Fibroblast of gingiva (primary cell): ENCODE data around the gene SOX21.

Experiments used
- DNase-seq: peaks from one replicate; pipeline ENCODE4 v3.0.0-alpha.2; 2011; ENCODE audit warnings: low read depth

Gene SOX21

DNA sequence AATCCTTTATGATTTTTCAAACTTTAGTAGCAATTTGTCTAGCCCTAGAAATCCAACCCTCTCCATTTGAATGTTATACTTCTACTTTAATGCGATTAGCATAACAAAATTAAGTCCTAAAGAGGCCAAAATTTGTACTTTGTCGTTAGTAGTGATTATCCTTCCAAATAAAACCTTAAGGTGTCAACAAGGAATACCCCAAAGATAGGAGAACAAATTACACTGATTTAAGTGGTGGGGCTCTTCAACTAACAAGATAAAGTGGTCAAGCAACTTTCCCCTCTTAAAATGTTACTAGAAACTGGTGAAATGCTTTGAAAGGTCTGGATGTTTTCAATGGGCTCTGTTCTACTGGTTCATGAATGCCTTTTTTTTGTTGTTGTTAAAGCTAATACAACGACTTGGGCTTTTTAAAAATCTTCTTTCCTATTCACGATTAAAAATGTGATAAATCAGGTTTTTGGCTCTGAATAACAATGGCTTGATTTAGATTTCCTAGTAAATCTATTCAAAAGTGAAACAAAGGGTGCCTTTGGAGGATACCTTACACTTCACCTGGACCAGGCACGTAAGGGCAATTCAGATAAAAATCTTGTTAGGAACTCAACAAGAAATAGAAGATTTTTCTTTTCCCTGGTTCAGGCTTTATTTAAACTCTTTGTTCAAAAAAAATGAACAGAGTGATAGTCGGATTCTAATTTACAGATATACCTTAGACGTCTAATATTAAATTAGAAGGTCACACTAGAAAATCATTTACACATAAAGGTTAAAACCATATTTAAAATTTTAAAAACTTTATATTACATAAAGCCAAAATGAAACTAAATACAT lies 3.1 kb downstream of the SOX21 start:
- no peak for DNase-seq

- no peak for DNase-seq
Observed at GRCh38 chr13:94708031-94708859, 4.1 kb downstream of the SOX21 start.

DNA sequence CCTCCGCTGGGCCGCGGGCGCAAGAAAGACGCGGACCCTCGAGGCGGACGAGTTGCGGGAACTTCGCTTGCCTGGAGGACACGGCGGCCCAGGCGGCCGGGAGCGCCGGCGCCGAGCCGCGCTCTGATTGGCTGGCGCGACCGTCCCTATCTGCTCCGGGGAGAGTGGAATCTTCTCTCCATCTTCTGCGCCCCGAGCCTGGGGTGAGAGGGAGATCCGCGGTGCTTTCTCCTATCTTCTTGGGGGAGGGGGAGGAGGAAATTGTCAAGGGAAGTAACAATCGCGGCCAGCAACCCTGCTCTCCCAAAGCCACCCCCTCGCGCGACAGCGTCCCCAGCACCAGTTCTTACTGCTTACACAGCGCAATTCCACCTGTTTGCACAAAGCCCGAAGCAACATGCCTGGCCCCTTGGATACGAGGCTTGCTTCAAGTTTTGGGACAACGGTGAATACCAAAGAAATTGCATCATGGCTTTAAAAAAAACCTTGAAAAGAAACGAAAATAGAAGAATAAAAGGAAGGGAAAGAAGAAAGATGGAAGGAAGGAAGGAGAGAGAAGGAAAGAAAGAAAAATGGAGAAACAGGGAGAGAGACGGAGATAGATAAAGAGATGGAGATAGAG lies 4.8 kb downstream of the SOX21 start:
- no peak for DNase-seq

GRCh38 chr13:94706843-94707399 lies 5.4 kb downstream of the SOX21 start:
- DNase-seq = no peak

DNA sequence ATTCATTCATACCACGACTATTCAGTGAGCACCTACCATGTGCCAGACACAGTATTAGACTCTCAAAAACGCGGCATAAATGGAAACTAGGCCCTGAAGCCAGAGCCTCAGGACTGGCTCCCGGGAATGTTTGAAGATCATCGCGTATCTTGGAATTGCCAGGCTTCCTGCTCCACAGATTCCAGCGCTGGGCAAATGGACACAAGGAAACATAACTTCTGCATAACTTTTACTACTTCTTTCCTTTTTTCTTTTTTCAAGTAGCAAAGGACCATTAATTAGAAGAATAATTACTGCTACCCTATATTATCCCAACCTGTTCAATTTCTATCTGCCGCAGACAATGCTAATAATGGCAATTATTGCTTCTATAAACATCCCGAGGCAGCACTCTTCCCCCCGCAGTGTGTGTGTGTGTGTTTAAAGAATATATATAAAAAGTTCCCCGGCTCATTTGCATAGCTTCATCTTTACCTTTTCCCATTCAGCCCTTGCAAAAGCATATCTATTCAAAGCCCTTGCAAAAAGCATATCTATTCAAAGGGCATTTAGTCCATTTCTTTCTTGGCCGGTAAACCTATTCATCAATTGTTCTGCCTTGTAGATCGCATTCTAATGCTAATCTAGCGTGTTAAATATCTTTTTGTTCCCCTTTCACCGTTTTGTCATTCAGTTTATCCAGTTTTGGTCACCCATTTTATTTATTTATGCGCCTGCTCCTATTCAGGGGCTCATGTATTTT lies 6.1 kb downstream of the SOX21 start:
- no peak for DNase-seq

DNA sequence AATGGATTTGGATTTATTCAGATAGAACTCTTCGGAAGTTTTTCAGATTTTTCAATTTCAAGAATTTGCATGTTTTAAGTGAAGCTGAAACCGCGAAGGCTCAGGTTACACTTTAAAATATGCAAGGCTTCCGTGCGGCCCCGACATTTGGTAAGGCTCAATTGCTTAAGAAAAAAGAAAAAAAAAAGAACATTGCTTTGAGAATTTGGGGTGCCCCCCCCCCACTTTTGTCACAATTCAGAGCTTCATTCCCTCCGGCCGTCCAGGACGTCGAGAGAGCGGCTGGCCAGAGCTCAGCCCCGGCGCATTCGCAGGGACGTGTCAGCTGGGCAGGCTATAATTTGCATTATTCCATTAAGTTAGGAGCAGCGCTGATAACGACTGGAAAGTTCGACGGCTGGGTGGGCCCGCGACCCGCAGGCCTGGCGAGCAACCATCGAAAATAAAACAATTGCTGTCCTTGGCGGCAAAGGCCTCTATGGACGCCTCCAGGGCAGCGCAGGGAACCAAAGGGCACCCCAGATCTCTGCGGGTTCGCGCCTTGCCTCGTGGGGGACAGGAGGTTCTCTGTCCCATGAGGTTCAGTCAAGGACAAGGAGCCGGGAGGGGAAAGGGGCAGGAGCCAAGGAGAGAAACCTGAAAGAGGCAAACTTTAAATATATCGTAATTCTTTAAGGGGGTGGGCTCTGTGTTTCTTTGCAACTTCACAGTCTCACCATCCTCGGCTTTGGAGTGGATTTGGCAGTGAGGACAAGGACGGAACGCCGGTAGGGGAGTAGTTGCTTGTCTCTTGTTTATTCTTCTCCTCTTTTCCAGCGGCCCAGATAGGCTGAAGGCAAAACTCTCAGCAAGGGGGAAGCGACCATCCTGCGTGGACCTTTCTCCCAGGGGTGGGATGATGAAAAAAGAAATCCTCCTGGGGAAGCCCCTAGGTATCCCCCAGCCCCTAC lies 7.0 kb downstream of the SOX21 start:
- DNase-seq = no peak

DNA sequence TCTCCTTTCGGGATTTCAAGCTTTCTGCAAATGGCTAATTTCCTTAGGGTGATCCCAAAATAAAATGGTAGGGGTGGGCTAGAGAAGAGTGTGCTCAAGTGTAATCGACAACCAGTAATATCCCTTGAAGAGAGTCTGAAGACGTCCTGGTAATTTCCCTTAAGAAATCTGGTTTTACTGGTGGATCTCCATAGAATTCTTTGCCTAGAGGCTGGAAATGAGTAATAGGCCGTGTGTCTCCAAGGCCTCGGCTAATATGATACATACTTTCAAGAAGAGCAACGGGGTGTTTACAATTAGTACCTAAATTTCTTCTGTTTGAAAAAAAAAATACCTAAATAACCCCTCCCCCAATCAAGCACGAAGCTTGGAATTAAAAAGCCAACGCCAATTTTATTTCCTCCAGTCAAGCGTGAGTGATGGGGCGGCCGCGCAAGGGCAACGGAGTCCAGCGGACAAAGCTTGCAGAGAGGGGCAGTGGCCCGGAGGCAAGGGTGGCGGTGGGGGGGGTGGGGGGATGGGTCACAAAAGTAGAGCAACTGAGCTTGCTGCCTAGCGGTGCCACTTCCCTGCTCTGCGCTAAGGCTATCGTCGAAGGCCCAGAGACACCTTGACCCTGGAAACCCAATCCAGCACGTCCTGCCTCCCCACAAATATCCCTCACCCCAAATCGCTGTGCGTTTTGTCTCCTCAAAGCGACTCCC lies 7.8 kb downstream of the SOX21 start:
- DNase-seq = no peak

DNA sequence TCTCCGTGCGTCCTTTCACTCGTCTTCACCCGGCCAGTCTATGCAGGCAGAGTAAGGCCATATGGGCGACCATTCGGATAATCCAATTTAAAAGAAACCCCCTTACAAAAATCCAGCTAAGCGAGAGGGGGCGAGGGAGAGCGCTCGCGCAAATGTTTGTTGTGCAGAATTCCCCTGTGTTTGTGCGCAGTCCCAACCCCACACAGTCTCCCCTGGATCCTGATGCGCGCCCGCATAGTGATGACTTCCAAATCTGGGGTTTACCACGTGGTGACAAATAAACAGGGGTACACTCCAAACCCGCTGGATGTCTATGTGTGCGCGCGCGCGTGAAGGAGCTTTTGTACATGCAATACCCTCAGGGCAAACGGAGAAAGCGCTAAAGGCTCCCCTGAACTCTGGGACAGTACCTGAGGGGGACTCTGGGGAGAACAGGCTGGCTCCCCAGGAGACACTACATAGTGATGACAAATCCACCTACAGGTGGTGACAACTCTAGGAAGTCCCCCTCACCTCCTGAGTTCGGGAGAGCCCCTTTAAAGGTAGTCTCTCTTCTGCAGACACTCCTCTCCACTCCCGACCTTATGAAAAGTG lies 8.5 kb downstream of the SOX21 start:
- DNase-seq = no peak

GRCh38 chr13:94703271-94703670 lies 9.1 kb downstream of the SOX21 start:
- no peak for DNase-seq

GRCh38 chr13:94702181-94703041 lies 9.9 kb downstream of the SOX21 start:
- no peak for DNase-seq

GRCh38 chr13:94701313-94702180 lies 10.8 kb downstream of the SOX21 start:
- no peak for DNase-seq

GRCh38 chr13:94700536-94700935 lies 11.8 kb downstream of the SOX21 start:
- DNase-seq = no peak

DNA sequence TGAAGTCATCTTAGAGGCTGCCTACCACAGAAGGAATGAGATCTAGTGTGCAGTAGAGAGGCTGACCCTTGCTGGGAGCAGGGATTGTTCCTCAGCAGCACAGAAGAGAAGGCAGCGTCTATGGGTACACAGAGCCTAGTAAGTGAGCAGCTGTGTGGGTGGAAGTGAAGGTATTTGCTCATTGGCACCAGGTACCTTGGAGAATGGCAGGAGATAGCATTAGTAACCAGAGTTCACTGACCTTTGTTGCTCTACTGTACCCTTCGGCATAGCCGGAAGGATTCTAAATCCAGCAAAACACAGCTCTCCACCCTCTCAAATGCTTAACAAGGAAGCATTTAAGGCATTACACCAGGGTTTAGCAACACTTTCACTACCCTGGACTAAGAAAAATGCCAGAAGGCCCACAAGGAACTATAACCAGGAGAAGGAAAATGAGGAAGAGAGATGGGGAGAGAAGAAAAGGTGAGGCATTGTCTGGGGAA lies 12.3 kb downstream of the SOX21 start:
- DNase-seq = no peak

GRCh38 chr13:94696171-94696570 lies 16.2 kb downstream of the SOX21 start:
- DNase-seq = no peak

GRCh38 chr13:94692030-94692429 lies 20.3 kb downstream of the SOX21 start:
- no peak for DNase-seq

DNA sequence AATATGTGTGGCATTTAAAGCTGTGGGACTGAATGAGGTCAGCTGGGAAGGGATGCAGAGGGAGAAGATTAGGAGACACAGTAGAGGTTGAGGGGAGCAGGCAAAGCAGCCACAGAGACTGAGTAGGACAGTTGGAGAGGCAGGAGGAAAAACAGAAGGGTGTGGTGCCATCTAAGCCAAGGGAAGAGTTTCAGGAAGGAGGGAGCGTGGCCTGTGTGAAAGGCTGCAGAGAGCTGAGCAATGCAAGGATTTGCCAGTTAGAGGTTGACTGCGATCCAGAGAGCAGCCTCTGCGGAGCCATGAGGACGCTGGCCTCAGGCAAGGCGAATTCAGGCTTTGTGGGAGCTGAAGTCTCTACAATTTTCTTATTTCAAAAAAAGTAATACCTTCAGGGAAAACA lies 28.9 kb downstream of the SOX21 start:
- DNase-seq = no peak

DNA sequence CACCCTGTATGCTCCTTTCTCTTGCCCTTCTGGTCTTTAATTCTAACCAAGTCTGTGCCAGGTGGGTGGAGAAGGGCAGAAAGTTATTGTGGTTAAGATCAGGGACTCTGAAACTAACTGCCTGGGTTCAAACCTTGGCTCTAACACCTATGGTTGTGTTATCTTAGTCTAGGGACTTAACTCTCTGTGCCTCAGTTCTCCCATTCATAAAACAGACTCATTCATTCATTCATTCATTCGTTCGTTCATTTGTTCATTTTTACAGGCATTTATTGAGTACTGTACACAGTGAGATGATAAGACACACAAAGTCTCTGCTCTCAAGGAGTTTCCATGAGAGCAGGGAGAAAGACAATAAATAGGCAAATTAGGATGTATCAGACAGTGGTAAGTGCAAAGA lies 30.1 kb downstream of the SOX21 start:
- no peak for DNase-seq
